ENCODE results near the gene SPG7.
A peak's percentile ranks its signal among the peaks of the same experiment; 100 is the strongest.

Gene SPG7

GRCh38 chr16:89547291-89547690 lies 39.1 kb downstream of the SPG7 start:
- no peak for DNase-seq (ENCODE audit: low spot score)

GRCh38 chr16:89547860-89548259 lies 39.7 kb downstream of the SPG7 start:
- DNase-seq (ENCODE audit: low spot score): no peak

GRCh38 chr16:89548344-89549006 lies 40.3 kb downstream of the SPG7 start:
- no peak for DNase-seq (ENCODE audit: low spot score)

GRCh38 chr16:89549007-89549700 lies 41.0 kb downstream of the SPG7 start:
- no peak for DNase-seq (ENCODE audit: low spot score)

GRCh38 chr16:89550421-89551007 lies 42.3 kb downstream of the SPG7 start:
- no peak for DNase-seq (ENCODE audit: low spot score)

- DNase-seq (ENCODE audit: low spot score): no peak
These were observed 44.1 kb downstream of the SPG7 start for GRCh38 chr16:89552329-89552728.

DNA sequence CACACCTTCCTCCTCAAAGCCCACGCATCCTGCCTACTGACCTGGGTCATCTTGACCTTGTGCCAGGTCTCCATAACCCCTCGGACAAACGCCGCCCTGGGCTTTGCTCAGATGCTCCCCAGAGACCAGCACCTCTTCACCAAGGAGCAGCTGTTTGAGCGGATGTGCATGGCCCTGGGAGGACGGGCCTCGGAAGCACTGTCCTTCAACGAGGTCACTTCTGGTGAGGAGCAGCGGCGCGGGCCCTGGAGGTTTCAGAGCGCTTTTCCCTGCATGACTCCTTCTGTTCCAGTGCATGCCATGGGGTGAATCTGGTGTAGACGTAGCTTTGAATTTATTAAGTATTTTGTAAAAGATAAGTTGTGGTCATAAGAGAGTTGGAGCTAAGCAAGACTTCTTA lies 44.7 kb downstream of the SPG7 start:
- no peak for DNase-seq (ENCODE audit: low spot score)

- no peak for DNase-seq (ENCODE audit: low spot score)
These were observed 45.5 kb downstream of the SPG7 start for GRCh38 chr16:89553733-89554132.

- DNase-seq (ENCODE audit: low spot score): no peak
These were observed 46.1 kb downstream of the SPG7 start for GRCh38 chr16:89554343-89554742.

GRCh38 chr16:89555265-89555664 lies 47.1 kb downstream of the SPG7 start:
- no peak for DNase-seq (ENCODE audit: low spot score)

DNA sequence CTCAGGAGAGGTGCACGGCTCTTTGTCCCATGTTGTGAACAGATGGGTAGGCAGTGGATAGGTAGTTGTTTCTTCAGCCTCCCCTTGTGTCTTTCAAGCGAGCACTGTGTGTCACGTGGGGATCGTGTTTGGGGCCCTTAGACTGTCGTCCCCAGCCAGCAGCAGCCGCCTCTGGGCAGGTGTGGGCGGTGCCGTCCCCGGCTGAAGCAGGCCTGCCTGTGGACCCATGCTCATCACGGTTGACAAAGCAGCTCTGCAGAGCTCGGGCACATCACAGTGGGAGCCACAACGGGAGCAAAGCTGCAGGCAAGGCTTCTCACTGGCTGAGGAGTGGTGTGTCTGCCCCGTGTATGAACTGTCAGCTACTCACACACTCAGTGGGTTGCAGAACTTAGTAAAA lies 47.6 kb downstream of the SPG7 start:
- no peak for DNase-seq (ENCODE audit: low spot score)

DNA sequence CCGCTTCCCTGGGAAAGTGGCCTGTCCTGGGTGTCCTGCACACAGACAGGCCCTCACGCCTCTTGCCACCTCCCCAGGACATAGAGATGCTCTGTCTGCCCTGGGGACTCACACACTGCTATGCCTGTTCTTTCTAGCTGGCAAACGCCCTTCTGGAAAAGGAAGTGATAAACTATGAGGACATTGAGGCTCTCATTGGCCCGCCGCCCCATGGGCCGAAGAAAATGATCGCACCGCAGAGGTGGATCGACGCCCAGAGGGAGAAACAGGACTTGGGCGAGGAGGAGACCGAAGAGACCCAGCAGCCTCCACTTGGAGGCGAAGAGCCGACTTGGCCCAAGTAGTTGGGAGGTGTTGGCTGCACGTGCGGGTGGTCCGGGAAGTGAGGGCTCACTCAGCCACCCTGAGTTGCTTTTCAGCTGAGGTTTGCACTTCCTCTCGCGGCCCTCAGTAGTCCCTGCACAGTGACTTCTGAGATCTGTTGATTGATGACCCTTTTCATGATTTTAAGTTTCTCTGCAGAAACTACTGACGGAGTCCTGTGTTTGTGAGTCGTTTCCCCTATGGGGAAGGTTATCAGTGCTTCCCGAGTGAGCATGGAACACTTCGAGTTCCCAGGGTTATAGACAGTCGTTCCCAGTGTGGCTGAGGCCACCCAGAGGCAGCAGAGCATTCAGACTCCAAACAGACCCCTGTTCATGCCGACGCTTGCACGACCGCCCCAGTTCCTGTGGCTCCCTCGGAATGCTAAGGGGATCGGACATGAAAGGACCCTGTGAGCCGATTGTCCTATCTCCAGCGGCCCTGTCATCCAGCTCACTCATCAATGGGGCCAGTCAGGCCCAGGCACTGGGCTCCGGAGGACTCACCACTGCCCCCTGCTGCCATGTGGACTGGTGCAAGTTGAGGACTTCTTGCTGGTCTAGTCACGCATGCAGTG lies 48.8 kb downstream of the SPG7 start:
- peak; percentile 98 for DNase-seq (ENCODE audit: low spot score)

GRCh38 chr16:89557690-89558490 lies 49.7 kb downstream of the SPG7 start:
- no peak for DNase-seq (ENCODE audit: low spot score)

- DNase-seq (ENCODE audit: low spot score): peak; percentile 92
These were observed 52.4 kb downstream of the SPG7 start, which contains the start of gene RPL13 for GRCh38 chr16:89560378-89561141. Gene RPL13 (plus strand): TSS chr16:89560682. CDS start chr16:89560960, 278 bp downstream.

DNA sequence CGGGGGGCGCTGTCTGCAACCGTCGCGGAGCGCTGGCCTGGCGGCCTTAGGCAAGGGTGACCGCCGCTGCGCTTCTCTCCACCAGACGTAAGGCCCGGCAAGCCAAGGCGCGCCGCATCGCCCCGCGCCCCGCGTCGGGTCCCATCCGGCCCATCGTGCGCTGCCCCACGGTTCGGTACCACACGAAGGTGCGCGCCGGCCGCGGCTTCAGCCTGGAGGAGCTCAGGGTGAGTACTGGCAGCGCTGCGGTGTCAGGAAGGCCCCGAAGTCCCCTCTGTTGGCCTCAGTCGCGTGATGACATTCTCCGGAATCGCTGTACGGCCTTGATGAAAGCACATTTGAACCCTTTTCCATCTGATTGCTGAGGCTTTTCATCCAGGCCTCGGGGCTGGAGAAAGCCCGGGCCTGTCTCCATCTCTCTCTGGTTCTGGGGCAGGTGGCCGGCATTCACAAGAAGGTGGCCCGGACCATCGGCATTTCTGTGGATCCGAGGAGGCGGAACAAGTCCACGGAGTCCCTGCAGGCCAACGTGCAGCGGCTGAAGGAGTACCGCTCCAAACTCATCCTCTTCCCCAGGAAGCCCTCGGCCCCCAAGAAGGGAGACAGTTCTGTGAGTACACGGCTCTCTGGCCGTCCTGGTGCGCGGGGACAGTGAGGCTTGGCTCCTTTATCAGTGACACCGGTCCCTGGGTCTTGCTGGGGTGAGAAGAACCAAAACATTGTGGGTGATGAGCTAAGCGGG lies 53.1 kb downstream of the SPG7 start:
- no peak for DNase-seq (ENCODE audit: low spot score)

- no peak for DNase-seq (ENCODE audit: low spot score)
These were observed 53.8 kb downstream of the SPG7 start for GRCh38 chr16:89561884-89562599.

- DNase-seq (ENCODE audit: low spot score): no peak
These were observed 54.7 kb downstream of the SPG7 start for GRCh38 chr16:89562939-89563338.

DNA sequence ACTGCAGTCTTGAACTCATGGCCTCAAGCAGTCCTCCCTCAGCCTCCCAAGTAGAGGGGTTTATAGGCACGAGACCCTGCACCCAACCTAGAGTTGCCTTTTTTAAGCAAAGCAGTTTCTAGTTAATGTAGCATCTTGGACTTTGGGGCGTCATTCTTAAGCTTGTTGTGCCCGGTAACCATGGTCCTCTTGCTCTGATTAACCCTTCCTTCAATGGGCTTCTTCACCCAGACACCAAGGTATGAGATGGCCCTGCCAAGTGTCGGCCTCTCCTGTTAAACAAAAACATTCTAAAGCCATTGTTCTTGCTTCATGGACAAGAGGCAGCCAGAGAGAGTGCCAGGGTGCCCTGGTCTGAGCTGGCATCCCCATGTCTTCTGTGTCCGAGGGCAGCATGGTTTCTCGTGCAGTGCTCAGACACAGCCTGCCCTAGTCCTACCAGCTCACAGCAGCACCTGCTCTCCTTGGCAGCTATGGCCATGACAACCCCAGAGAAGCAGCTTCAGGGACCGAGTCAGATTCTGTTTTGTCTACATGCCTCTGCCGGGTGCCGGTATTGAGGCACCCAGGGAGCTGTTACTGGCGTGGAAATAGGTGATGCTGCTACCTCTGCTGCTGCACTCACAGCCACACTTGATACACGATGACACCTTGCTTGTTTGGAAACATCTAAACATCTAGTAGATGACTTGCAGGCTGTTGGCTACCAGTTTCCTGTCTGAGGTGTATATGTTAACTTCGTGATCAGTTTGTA lies 55.6 kb downstream of the SPG7 start:
- no peak for DNase-seq (ENCODE audit: low spot score)
